ENCODE results near the gene ACTR8.

Gene ACTR8

DNA sequence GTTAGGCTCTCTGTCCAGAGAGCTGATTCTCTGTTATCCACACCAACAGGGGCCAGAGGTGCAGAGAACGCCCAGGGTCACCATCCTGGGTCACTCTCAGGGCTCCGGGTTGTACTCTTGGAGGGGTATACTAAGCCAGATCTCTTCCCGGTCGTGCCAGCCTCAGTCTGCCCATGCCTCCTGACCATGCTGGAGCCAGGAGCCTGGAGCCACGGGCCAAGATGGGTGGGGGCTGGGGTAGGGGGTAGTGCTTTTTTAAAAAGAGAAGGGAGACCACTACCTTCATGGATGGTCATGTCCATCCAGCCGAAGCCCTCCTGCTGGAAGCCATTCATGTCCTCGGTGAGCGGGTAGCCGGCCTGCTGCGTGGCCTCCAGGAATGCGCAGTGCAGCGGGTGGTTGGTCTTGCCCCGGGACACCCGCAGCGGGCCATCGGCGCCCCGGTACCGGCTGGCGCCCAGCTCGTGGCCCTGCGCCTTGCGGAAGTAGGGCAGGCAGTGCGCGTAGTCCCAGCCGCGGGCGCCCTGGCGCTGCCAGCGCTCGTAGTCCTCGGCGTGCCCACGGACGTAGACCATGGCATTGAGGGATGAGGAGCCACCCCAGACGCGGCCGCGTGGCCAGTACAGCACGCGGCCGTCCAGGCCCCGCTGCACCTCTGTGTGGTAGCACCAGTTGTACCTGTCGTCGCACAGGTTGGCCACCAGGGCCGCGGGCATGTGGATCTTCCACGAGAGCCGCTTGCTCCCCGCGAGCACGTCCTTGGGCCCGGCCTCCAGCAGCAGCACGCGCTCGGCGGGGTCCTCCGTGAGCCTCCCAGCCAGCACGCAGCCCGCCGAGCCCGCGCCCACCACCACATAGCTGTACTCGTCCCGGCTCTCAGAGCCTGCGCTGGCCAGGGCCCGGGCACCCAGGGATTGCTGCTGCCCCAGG is 58.7 kb downstream of the ACTR8 start:
- no peak for TF ChIP-seq CTCF (IDR thresholded peaks at IDR 0.05; ENCODE audit: low read depth, low read length, poor library complexity, severe bottlenecking)
- no peak for TF ChIP-seq EZH2phosphoT487 (IDR thresholded peaks at IDR 0.05; ENCODE audit: borderline replicate concordance, low read length)
- Histone ChIP-seq H3K79me2 (ENCODE audit: control insufficient read depth, low read length) (no peaks in the 10 kb centered on the region), H3K36me3 (ENCODE audit: control insufficient read depth, low read length) (no peaks in the 10 kb centered on the region), H3K4me3 (ENCODE audit: low read length) (no peak overlapping the region), H3K27me3 (ENCODE audit: control insufficient read depth, low read length) (no peaks in the 10 kb centered on the region; the same call in 1 of the 2 replicates), H3K4me1 (ENCODE audit: control insufficient read depth, low read length) (no peaks in the 10 kb centered on the region), H3K27ac (ENCODE audit: low read depth, low read length) (no peak overlapping the region), H3K9me2 (replicated peaks; ENCODE audit: control insufficient read depth, low read length) (no peaks in the 10 kb centered on the region), H3F3A (ENCODE audit: control insufficient read depth, insufficient read depth) (no peaks in the 10 kb centered on the region), H4K20me1 (ENCODE audit: control insufficient read depth, insufficient read depth, low read depth, low read length) (no peaks in the 10 kb centered on the region), H3K4me2 (ENCODE audit: low read length) (no peak overlapping the region), H3K9me3 (ENCODE audit: control insufficient read depth, insufficient read depth, low read length) (no peaks in the 10 kb centered on the region)

DNA sequence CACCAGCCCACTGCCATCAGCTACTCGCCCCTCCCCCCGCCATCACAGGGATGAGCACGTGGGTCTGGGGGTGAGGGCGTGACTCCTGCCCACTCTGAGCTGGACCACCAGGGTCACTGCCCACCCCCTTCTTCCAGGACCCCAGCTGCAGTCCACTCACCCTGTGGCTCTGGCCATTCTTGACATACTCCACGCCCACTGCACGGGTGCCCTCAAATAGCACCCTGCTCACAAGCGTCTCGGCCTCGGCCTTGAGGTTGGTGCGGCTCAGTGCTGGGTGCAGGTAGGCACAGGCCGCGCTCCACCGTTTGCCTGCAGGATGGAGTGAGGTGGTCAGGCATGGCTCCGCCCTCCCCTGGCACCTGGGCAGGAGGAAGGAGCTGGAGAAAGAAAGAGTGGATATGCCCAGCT is 59.6 kb downstream of the ACTR8 start:
- no peaks in the 10 kb centered on the region for H3K4me1 ChIP-seq (ENCODE audit: control insufficient read depth, low read length)
- H4K20me1 ChIP-seq (ENCODE audit: control insufficient read depth, insufficient read depth, low read depth, low read length), result no peaks in the 10 kb centered on the region
- H3K27me3 ChIP-seq (ENCODE audit: control insufficient read depth, low read length), result no peaks in the 10 kb centered on the region; the same call in 1 of the 2 replicates
- no peaks in the 10 kb centered on the region for H3K36me3 ChIP-seq (ENCODE audit: control insufficient read depth, low read length)
- H3K4me3 ChIP-seq (ENCODE audit: low read length), result no peak overlapping the region
- H3F3A ChIP-seq (ENCODE audit: control insufficient read depth, insufficient read depth), result no peaks in the 10 kb centered on the region
- no peaks in the 10 kb centered on the region for H3K79me2 ChIP-seq (ENCODE audit: control insufficient read depth, low read length)
- no peak overlapping the region for H3K27ac ChIP-seq (ENCODE audit: low read depth, low read length)
- H3K9me2 ChIP-seq (replicated peaks; ENCODE audit: control insufficient read depth, low read length), result no peaks in the 10 kb centered on the region
- H3K9me3 ChIP-seq (ENCODE audit: control insufficient read depth, insufficient read depth, low read length), result no peaks in the 10 kb centered on the region
- TF ChIP-seq EZH2phosphoT487 (IDR thresholded peaks at IDR 0.05; ENCODE audit: borderline replicate concordance, low read length), result no peak
- no peak overlapping the region for H3K4me2 ChIP-seq (ENCODE audit: low read length)

DNA sequence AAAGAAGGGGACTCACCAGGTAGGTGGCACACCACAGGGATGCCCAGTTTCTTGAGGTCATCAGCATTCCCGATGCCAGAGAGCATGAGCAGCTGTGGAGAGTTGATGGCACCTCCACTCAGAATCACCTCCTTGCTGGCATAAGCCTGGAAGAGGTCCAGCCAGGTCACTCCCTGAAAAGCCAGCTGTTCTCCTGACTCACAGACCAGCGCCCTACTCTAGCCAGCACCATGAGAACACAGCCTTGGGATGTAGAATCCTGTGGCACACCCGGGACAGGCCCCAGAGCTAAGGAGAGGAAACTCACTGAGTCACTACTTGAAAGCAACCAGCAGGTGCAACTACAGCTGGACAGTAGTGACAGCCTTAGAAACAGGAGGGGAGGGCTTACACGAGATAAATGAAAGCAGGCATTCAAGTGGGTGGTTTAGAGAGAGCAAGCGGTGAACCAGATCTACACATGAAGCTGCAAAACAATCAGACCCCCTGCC is 60.3 kb downstream of the ACTR8 start:
- TF ChIP-seq CTCF (IDR thresholded peaks at IDR 0.05; ENCODE audit: low read depth, low read length, poor library complexity, severe bottlenecking) (no peak), EZH2phosphoT487 (IDR thresholded peaks at IDR 0.05; ENCODE audit: borderline replicate concordance, low read length) (no peak)
- no peaks in the 10 kb centered on the region for H4K20me1 ChIP-seq (ENCODE audit: control insufficient read depth, insufficient read depth, low read depth, low read length)

More for the DNA sequence above, 60.3 kb downstream of the ACTR8 start:
- no peaks in the 10 kb centered on the region for H3K9me2 ChIP-seq (replicated peaks; ENCODE audit: control insufficient read depth, low read length)
- H3K9me3 ChIP-seq (ENCODE audit: control insufficient read depth, insufficient read depth, low read length), result no peaks in the 10 kb centered on the region
- no peaks in the 10 kb centered on the region for H3K79me2 ChIP-seq (ENCODE audit: control insufficient read depth, low read length)
- no peaks in the 10 kb centered on the region for H3K36me3 ChIP-seq (ENCODE audit: control insufficient read depth, low read length)
- H3K4me2 ChIP-seq (ENCODE audit: low read length), result no peak overlapping the region
- no peaks in the 10 kb centered on the region; the same call in 1 of the 2 replicates for H3K27me3 ChIP-seq (ENCODE audit: control insufficient read depth, low read length)
- H3K4me3 ChIP-seq (ENCODE audit: low read length), result no peak overlapping the region
- no peaks in the 10 kb centered on the region for H3K4me1 ChIP-seq (ENCODE audit: control insufficient read depth, low read length)
- no peak overlapping the region for H3K27ac ChIP-seq (ENCODE audit: low read depth, low read length)
- no peaks in the 10 kb centered on the region for H3F3A ChIP-seq (ENCODE audit: control insufficient read depth, insufficient read depth)
